NCI-H345 treated with DMSO at 0.1 percent for 48 hours (cell line): ENCODE measurements around the gene ZNF33B.
"Not testable (repeated sequence)": the region's sequence is repeated elsewhere in the genome, so short reads cannot be mapped to it uniquely, and the experiment has no call there.

Experiments used
- DNase-seq: peaks from one replicate; lab custom pipeline; 2025; ENCODE audit not compliant: unreplicated experiment; lab: John Stamatoyannopoulos, UW

ZNF33B gene

GRCh38 chr10:42638055-42638820, at the start of gene ZNF33B:
TSS of gene ZNF33B (minus strand) at chr10:42638570. CDS start at chr10:42636928, 1,642 bp downstream.
- DNase-seq: peak; percentile 78

GRCh38 chr10:42684517-42684916, 46.1 kb upstream of the ZNF33B start:
- no peak for DNase-seq

- no peak for DNase-seq
Measured at GRCh38 chr10:42680267-42680666, 41.9 kb upstream of the ZNF33B start.

GRCh38 chr10:42665181-42665979, 27.0 kb upstream of the ZNF33B start:
- DNase-seq: not testable (repeated sequence)

GRCh38 chr10:42654419-42654818, 16.0 kb upstream of the ZNF33B start:
- DNase-seq: no peak

- DNase-seq: no peak
Measured at GRCh38 chr10:42652858-42653257, 14.5 kb upstream of the ZNF33B start.

- no peak for DNase-seq
Measured at GRCh38 chr10:42650374-42650773, 12.0 kb upstream of the ZNF33B start.

- no peak for DNase-seq
Measured at GRCh38 chr10:42648512-42648911, 10.1 kb upstream of the ZNF33B start.

GRCh38 chr10:42646687-42647640, 8.6 kb upstream of the ZNF33B start:
- no peak for DNase-seq

GRCh38 chr10:42646214-42646613, 7.8 kb upstream of the ZNF33B start:
- DNase-seq: no peak

GRCh38 chr10:42645516-42645915, 7.1 kb upstream of the ZNF33B start:
- DNase-seq: no peak

- no peak for DNase-seq
Measured at GRCh38 chr10:42645103-42645502, 6.7 kb upstream of the ZNF33B start.

GRCh38 chr10:42640610-42641229, 2.4 kb upstream of the ZNF33B start:
- DNase-seq: no peak

- DNase-seq: no peak
Measured at GRCh38 chr10:42638821-42639270, 476 bp upstream of the ZNF33B start.

GRCh38 chr10:42637648-42638054, 719 bp downstream of the ZNF33B start:
- no peak for DNase-seq

- DNase-seq: no peak
Measured at GRCh38 chr10:42637142-42637541, 1.2 kb downstream of the ZNF33B start.

GRCh38 chr10:42635098-42635497, 3.3 kb downstream of the ZNF33B start:
- no peak for DNase-seq

GRCh38 chr10:42632564-42632963, 5.8 kb downstream of the ZNF33B start:
- no peak for DNase-seq

GRCh38 chr10:42630537-42631134, 7.7 kb downstream of the ZNF33B start:
- no peak for DNase-seq

- no peak for DNase-seq
Measured at GRCh38 chr10:42623929-42624328, 14.4 kb downstream of the ZNF33B start.
